KOPT-K1 (cell line): ENCODE data around the gene LRP3.

Experiments used
- H3K27ac ChIP-seq: fragments of 200-600 bp; sonication (generic); 2 replicates; pipeline ENCODE4 v1.5.1; 2016; ENCODE audit warnings: antibody characterized with exemption, mild to moderate bottlenecking, low read depth, low read length; ENCODE audit not compliant: poor library complexity, severe bottlenecking
- H3K36me3 ChIP-seq: fragments of 200-600 bp; sonication (generic); 2 replicates; pipeline ENCODE4 v1.5.1; 2017; ENCODE audit warnings: antibody characterized with exemption, mild to moderate bottlenecking, low read length, moderate library complexity; ENCODE audit not compliant: insufficient read depth
- H3K9me3 ChIP-seq: fragments of 200-600 bp; sonication (generic); 2 replicates; pipeline ENCODE4 v1.5.1; 2017; ENCODE audit warnings: antibody characterized with exemption, low read length, mild to moderate bottlenecking; ENCODE audit not compliant: insufficient read depth, poor library complexity, severe bottlenecking

Gene LRP3

GRCh38 chr19:33231511-33231910, 37.4 kb downstream of the LRP3 start:
- no peak overlapping the region for H3K27ac ChIP-seq
- H3K36me3 ChIP-seq: no peaks in the 10 kb centered on the region

GRCh38 chr19:33232656-33233055, 38.5 kb downstream of the LRP3 start:
- no peaks in the 10 kb centered on the region for H3K36me3 ChIP-seq
- peaks cover 10% of the 10 kb centered on the region for H3K9me3 ChIP-seq
- no peak overlapping the region for H3K27ac ChIP-seq

More at GRCh38 chr19:33231511-33231910, 37.4 kb downstream of the LRP3 start:
- peaks cover 20% of the 10 kb centered on the region for H3K9me3 ChIP-seq

GRCh38 chr19:33233056-33233873, 39.1 kb downstream of the LRP3 start:
- H3K36me3 ChIP-seq: no peaks in the 10 kb centered on the region
- H3K9me3 ChIP-seq: peaks cover 5% of the 10 kb centered on the region
- no peak overlapping the region for H3K27ac ChIP-seq

GRCh38 chr19:33234092-33234491, 40.0 kb downstream of the LRP3 start:
- Histone ChIP-seq H3K9me3 (no peaks in the 10 kb centered on the region), H3K36me3 (no peaks in the 10 kb centered on the region), H3K27ac (no peak overlapping the region)

- no peak overlapping the region for H3K27ac ChIP-seq
- no peaks in the 10 kb centered on the region for H3K36me3 ChIP-seq
- H3K9me3 ChIP-seq: no peaks in the 10 kb centered on the region
Observed at GRCh38 chr19:33234736-33235135, 40.6 kb downstream of the LRP3 start.

GRCh38 chr19:33235269-33235995, 41.3 kb downstream of the LRP3 start:
- Histone ChIP-seq H3K9me3 (no peaks in the 10 kb centered on the region), H3K27ac (no peak overlapping the region), H3K36me3 (no peaks in the 10 kb centered on the region)

- no peaks in the 10 kb centered on the region for H3K9me3 ChIP-seq
- no peak overlapping the region for H3K27ac ChIP-seq
- no peaks in the 10 kb centered on the region for H3K36me3 ChIP-seq
Observed at GRCh38 chr19:33235996-33236350, 41.8 kb downstream of the LRP3 start.

GRCh38 chr19:33236696-33237390, 42.7 kb downstream of the LRP3 start:
- no peak overlapping the region for H3K27ac ChIP-seq

GRCh38 chr19:33238481-33239149, 44.5 kb downstream of the LRP3 start:
- Histone ChIP-seq H3K36me3 (no peaks in the 10 kb centered on the region), H3K9me3 (no peaks in the 10 kb centered on the region), H3K27ac (no peak overlapping the region)

More at GRCh38 chr19:33236696-33237390, 42.7 kb downstream of the LRP3 start:
- no peaks in the 10 kb centered on the region for H3K36me3 ChIP-seq
- no peaks in the 10 kb centered on the region for H3K9me3 ChIP-seq

- Histone ChIP-seq H3K36me3 (no peaks in the 10 kb centered on the region), H3K9me3 (no peaks in the 10 kb centered on the region), H3K27ac (no peak overlapping the region)
Observed at GRCh38 chr19:33239223-33239975, 45.3 kb downstream of the LRP3 start.

- no peak overlapping the region for H3K27ac ChIP-seq
- peaks cover 5% of the 10 kb centered on the region for H3K9me3 ChIP-seq
- no peaks in the 10 kb centered on the region for H3K36me3 ChIP-seq
Observed at GRCh38 chr19:33240181-33240771, 46.1 kb downstream of the LRP3 start.

- no peaks in the 10 kb centered on the region for H3K36me3 ChIP-seq
- H3K9me3 ChIP-seq: peaks cover 13% of the 10 kb centered on the region
Observed at GRCh38 chr19:33241091-33241529, 47.0 kb downstream of the LRP3 start.

GRCh38 chr19:33241530-33242101, 47.5 kb downstream of the LRP3 start:
- H3K9me3 ChIP-seq: peaks cover 15% of the 10 kb centered on the region
- no peak overlapping the region for H3K27ac ChIP-seq
- H3K36me3 ChIP-seq: no peaks in the 10 kb centered on the region

More at GRCh38 chr19:33241091-33241529, 47.0 kb downstream of the LRP3 start:
- no peak overlapping the region for H3K27ac ChIP-seq

- Histone ChIP-seq H3K36me3 (no peaks in the 10 kb centered on the region), H3K27ac (no peak overlapping the region), H3K9me3 (peaks cover 15% of the 10 kb centered on the region)
Observed at GRCh38 chr19:33242131-33242530, 48.0 kb downstream of the LRP3 start.
